H1 (cell line): ENCODE results near the gene TRABD2B. TPM values are rescaled to one million over a fixed set of nuclear protein-coding genes. Genes with fewer than 3 reads are reported as not detected.

Experiments
- CTCF ChIA-PET: fragments of 300-600 bp; sonication (Branson Sonifier 250); formaldehyde crosslinking; loops from one replicate; lab custom pipeline; 2021; ENCODE audit not compliant: partially characterized antibody; lab: Charles Lee
- POLR2A ChIA-PET: fragments of 300-600 bp; sonication (Branson Sonifier 250); formaldehyde crosslinking; loops from one replicate; lab custom pipeline; 2021; ENCODE audit warnings: inconsistent platforms; ENCODE audit not compliant: partially characterized antibody; lab: Charles Lee
- DNase-seq, 2 experiments: peaks; one replicate each; pipeline versions ENCODE4 v3.0.0 to v3.0.0-alpha.2; 2010 to 2022; ENCODE audit warnings: low spot score in 2 of 2, low read depth in 1 of 2, mixed read lengths in 1 of 2
- FAIRE-seq: peaks from 2 replicates; lab custom pipeline; 2011; peaks lifted over from hg19 to GRCh38; lab: Jason Lieb, UNC
- H2AFZ ChIP-seq: 2 replicates; pipeline ENCODE4 v1.8.1; 2012; ENCODE audit warnings: low read length, inconsistent platforms
- H2AK5ac ChIP-seq: 2 replicates; pipeline ENCODE4 v1.6.1; 2013; ENCODE audit warnings: low read depth, low read length
- H2BK120ac ChIP-seq: replicated peaks from 2 replicates; pipeline ENCODE3; 2013; ENCODE audit warnings: low read depth, low read length, inconsistent platforms
- H2BK12ac ChIP-seq: 2 replicates; pipeline ENCODE4 v1.6.1; 2013; ENCODE audit warnings: low read depth, low read length
- H2BK15ac ChIP-seq: 2 replicates; pipeline ENCODE4 v1.6.1; 2013; ENCODE audit warnings: low read length
- H2BK20ac ChIP-seq: 2 replicates; pipeline ENCODE4 v1.6.1; 2013; ENCODE audit warnings: low read length
- H2BK5ac ChIP-seq: 2 replicates; pipeline ENCODE4 v1.6.1; 2013; ENCODE audit warnings: low read depth, low read length
- H3K14ac ChIP-seq: 2 replicates; pipeline ENCODE4 v1.6.1; 2013; ENCODE audit warnings: inconsistent platforms; ENCODE audit not compliant: insufficient read length
- H3K18ac ChIP-seq: 2 replicates; pipeline ENCODE4 v1.6.1; 2013; ENCODE audit warnings: low read length; ENCODE audit errors: extremely low read depth
- H3K23ac ChIP-seq: 2 replicates; pipeline ENCODE4 v1.6.1; 2013; ENCODE audit warnings: inconsistent platforms; ENCODE audit not compliant: insufficient read length
- H3K23me2 ChIP-seq: 2 replicates; pipeline ENCODE4 v1.6.1; 2013; ENCODE audit warnings: low read depth, low read length
- H3K27ac ChIP-seq: 2 replicates; pipeline ENCODE4 v1.6.1; 2011; ENCODE audit warnings: low read depth, low read length, inconsistent platforms
- H3K27me3 ChIP-seq, 4 experiments: replicated peaks in 1 of 4; 1 replicate in 1 of 4; 2 replicates in 3 of 4; pipeline versions ENCODE4 v1.6.1 to v1.8.1; 2011 to 2013; ENCODE audit warnings: low read length in 3 of 4, mild to moderate bottlenecking in 3 of 4, inconsistent platforms in 2 of 4, mixed read lengths in 2 of 4, moderate library complexity in 1 of 4; ENCODE audit not compliant: control insufficient read depth in 3 of 4, insufficient read depth in 3 of 4; ENCODE audit errors: extremely low read depth in 1 of 4
- H3K36me3 ChIP-seq, 4 experiments: 2 replicates each; pipeline versions ENCODE4 v1.6.1 to v1.8.1; 2011 to 2013; ENCODE audit warnings: mild to moderate bottlenecking in 4 of 4, low read length in 3 of 4, moderate library complexity in 2 of 4, control low read depth in 1 of 4, inconsistent platforms in 1 of 4; ENCODE audit not compliant: insufficient read depth in 4 of 4, control insufficient read depth in 2 of 4
- H3K4ac ChIP-seq: replicated peaks from 2 replicates; pipeline ENCODE3; 2013; ENCODE audit warnings: low read length, low read depth, mixed read lengths, inconsistent platforms; ENCODE audit not compliant: insufficient read length
- H3K4me1 ChIP-seq, 4 experiments: replicated peaks in 1 of 4; 1 replicate in 1 of 4; 2 replicates in 3 of 4; pipeline versions ENCODE4 v1.6.1 to v1.8.1; 2011 to 2013; ENCODE audit warnings: low read length in 3 of 4, inconsistent platforms in 2 of 4, mixed read lengths in 1 of 4; ENCODE audit not compliant: insufficient read depth in 4 of 4, control insufficient read depth in 3 of 4
- H3K4me2 ChIP-seq, 2 experiments: 2 replicates each; pipeline versions ENCODE4 v1.6.1 to v1.8.1; 2011 to 2013; ENCODE audit warnings: low read depth in 2 of 2, low read length in 2 of 2, control low read depth in 1 of 2, inconsistent platforms in 1 of 2, mild to moderate bottlenecking in 1 of 2; ENCODE audit not compliant: insufficient read depth in 1 of 2
- H3K4me3 ChIP-seq, 4 experiments: fragments of 200-600, 300-600 bp in 1 of 4; sonication (generic), shearing (Covaris generic), sonication (Bioruptor Twin) in 1 of 4; 2 replicates each; pipeline versions ENCODE4 v1.5.1 to v1.8.1; 2011 to 2016; ENCODE audit warnings: low read length in 4 of 4, low read depth in 3 of 4, control low read depth in 2 of 4, inconsistent platforms in 2 of 4, mild to moderate bottlenecking in 2 of 4, mixed read lengths in 1 of 4, moderate library complexity in 1 of 4; ENCODE audit not compliant: insufficient read depth in 2 of 4; ENCODE audit errors: extremely low read depth in 1 of 4
- H3K56ac ChIP-seq: replicated peaks from 2 replicates; pipeline ENCODE3; 2013; ENCODE audit warnings: low read depth, mild to moderate bottlenecking, mixed read lengths, low read length, inconsistent platforms; ENCODE audit not compliant: insufficient read length
- H3K79me1 ChIP-seq: 2 replicates; pipeline ENCODE4 v1.6.1; 2013; ENCODE audit warnings: low read depth, low read length, control low read depth
- H3K79me2 ChIP-seq, 2 experiments: 2 replicates each; pipeline versions ENCODE4 v1.6.1 to v1.8.1; 2012 to 2013; ENCODE audit warnings: low read length in 2 of 2, mild to moderate bottlenecking in 2 of 2, inconsistent platforms in 1 of 2; ENCODE audit not compliant: insufficient read depth in 2 of 2, control insufficient read depth in 1 of 2
- H3K9ac ChIP-seq, 4 experiments: replicated peaks in 1 of 4; 1 replicate in 1 of 4; 2 replicates in 3 of 4; pipeline versions ENCODE4 v1.6.1 to v1.8.1; 2011 to 2013; ENCODE audit warnings: low read depth in 3 of 4, low read length in 3 of 4, control low read depth in 2 of 4, mild to moderate bottlenecking in 2 of 4, moderate library complexity in 2 of 4, inconsistent platforms in 1 of 4; ENCODE audit errors: extremely low read depth in 1 of 4
- H3K9me3 ChIP-seq, 2 experiments: 2 replicates each; pipeline versions ENCODE4 v1.6.1 to v1.8.1; 2012 to 2013; ENCODE audit warnings: mild to moderate bottlenecking in 2 of 2, moderate library complexity in 2 of 2, control low read depth in 1 of 2, inconsistent platforms in 1 of 2, low read depth in 1 of 2, low read length in 1 of 2, mixed read lengths in 1 of 2; ENCODE audit not compliant: insufficient read depth in 2 of 2
- H4K20me1 ChIP-seq, 2 experiments: replicated peaks in 1 of 2; 2 replicates each; pipeline versions ENCODE3 to v1.8.1; 2011 to 2013; ENCODE audit warnings: inconsistent platforms in 2 of 2, low read length in 2 of 2, mild to moderate bottlenecking in 1 of 2; ENCODE audit not compliant: insufficient read depth in 2 of 2, control insufficient read depth in 1 of 2
- H4K5ac ChIP-seq: 2 replicates; pipeline ENCODE4 v1.6.1; 2013; ENCODE audit warnings: low read length, low read depth, mixed read lengths, inconsistent platforms; ENCODE audit not compliant: insufficient read length
- H4K8ac ChIP-seq: 2 replicates; pipeline ENCODE4 v1.8.0; 2013; ENCODE audit warnings: mild to moderate bottlenecking, moderate library complexity, low read length, inconsistent platforms; ENCODE audit not compliant: insufficient read depth; ENCODE audit errors: extremely low read depth
- H4K91ac ChIP-seq: replicated peaks from 2 replicates; pipeline ENCODE3; 2013; ENCODE audit warnings: low read length, mixed read lengths, inconsistent platforms; ENCODE audit not compliant: insufficient read length
- BCL11A ChIP-seq, 2 experiments: IDR thresholded peaks; one replicate each; pipeline ENCODE4 v1.6.1; 2011; ENCODE audit warnings: low read depth in 2 of 2, low read length in 2 of 2, mild to moderate bottlenecking in 2 of 2
- EZH2 ChIP-seq: fragments of 200-600 bp; sonication (generic); IDR thresholded peaks from 2 replicates; pipeline ENCODE4 v1.7.1; 2012; ENCODE audit warnings: low read depth, mild to moderate bottlenecking, moderate library complexity, low read length, inconsistent platforms; ENCODE audit not compliant: severe bottlenecking
- RXRA ChIP-seq: IDR thresholded peaks from 2 replicates; pipeline ENCODE4 v1.6.1; 2011; ENCODE audit warnings: low read depth, mild to moderate bottlenecking, low read length, moderate library complexity; ENCODE audit not compliant: insufficient read depth
- WGBS, 2 experiments: shearing (Covaris generic) in 1 of 2; methylation state at CpG; one replicate each; pipeline versions ENCODE4 v1.1.6 to v1.1.7; 2013 to 2015; ENCODE audit warnings: low lambda C conversion rate in 2 of 2, mixed read lengths in 2 of 2, inconsistent platforms in 1 of 2, low coverage in 1 of 2, missing lambda C conversion rate in 1 of 2; ENCODE audit not compliant: insufficient replicate concordance in 2 of 2, insufficient coverage in 1 of 2, insufficient read length in 1 of 2; ENCODE audit errors: extremely low coverage in 1 of 2, missing lambda C conversion rate in 1 of 2; 5-methylcytosine and 5-hydroxymethylcytosine counted together
- polyA plus RNA-seq, 7 experiments: library from polyadenylated mRNA; depleted of rRNA in 3 of 7; stranded (reverse) in 5 of 7; unstranded in 2 of 7; fragments of >200 nt in 5 of 7; fragments of 200-250 nt in 2 of 7; gene quantifications; 1 replicate in 5 of 7; 2 replicates in 1 of 7; 4 replicates in 1 of 7; pipeline versions ENCODE4 v1.2.1 to v1.2.3, GENCODE V29; 2011 to 2013; ENCODE audit warnings: missing spikeins in 2 of 7, mixed read lengths in 2 of 7
- total RNA-seq: library from RNA; stranded (reverse); fragmentation: NEBNext Ultra II Directional; extraction: Animal tissue kit (Norgen Biotek cat#: 25700); gene quantifications from 2 replicates; pipeline ENCODE4 v1.2.1, GENCODE V29; 2021

Gene TRABD2B
- total and polyA plus RNA-seq, 2 of the 8 experiments (the other 6 are each of a cell fraction or from before 2014, with no cell fraction given): 0.95 to 3.4 TPM

DNA sequence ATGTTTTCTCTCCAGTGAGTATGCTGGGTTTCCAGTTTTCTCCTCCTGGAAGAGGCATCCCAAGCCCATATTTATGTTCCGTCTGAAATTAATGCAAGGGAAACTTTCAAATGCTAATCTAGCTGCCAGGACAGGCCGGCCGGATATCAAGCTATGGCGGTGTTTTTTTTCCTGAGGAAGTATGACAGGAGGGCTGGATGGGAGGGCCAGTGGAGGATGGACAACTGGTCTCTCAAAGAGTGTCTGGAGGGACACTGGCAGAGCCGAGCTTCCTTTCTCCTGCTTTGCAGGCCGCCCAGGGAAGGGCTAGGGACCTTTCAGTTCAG, 212.7 kb downstream of the TRABD2B start:
- Histone ChIP-seq H3K27ac (no peak overlapping the region), H4K5ac (no peak overlapping the region), H2BK15ac (no peak overlapping the region), H3K23me2 (0 out of 2 replicates have a peak, but pooled peaks cover 2% of the 10 kb centered on the region), H3K79me2 (no peaks in the 10 kb centered on the region), H3K27me3 (no peaks in the 10 kb centered on the region), H2AK5ac (no peak overlapping the region), H2BK20ac (no peak overlapping the region), H3K14ac (no peak overlapping the region), H3K9me3 (no peaks in the 10 kb centered on the region), H4K20me1 (no peaks in the 10 kb centered on the region), H3K18ac (no peak overlapping the region), H3K4me2 (no peak overlapping the region), H4K8ac (no peak overlapping the region), H3K4ac (no peak overlapping the region), H3K23ac (no peak overlapping the region), H2BK5ac (no peak overlapping the region), H4K91ac (no peak overlapping the region), H2BK12ac (no peak overlapping the region), H3K36me3 (no peaks in the 10 kb centered on the region), H3K56ac (no peak overlapping the region), H2BK120ac (no peak overlapping the region), H3K79me1 (no peaks in the 10 kb centered on the region), H3K4me3 (no peak overlapping the region), H2AFZ (no peak overlapping the region), H3K4me1 (peaks cover 0 to 3% (median 0%) of the 10 kb centered on the region in 4 experiments; a peak in 3 of 7 replicates), H3K9ac (no peak overlapping the region)
- POLR2A ChIA-PET: no interaction called here
- CTCF ChIA-PET: interaction anchor here (1.2 to 3.9 kb wide), 14 partner anchors 8 to 276 kb away, joined by 3 to 30 read pairs (median 10); no protein-coding TSS in a partner anchor
- WGBS, 2 experiments: 72% methylated on average over 6 of the region's 6 CpGs; no CpG with 5 or more reads in 1 of the 2 experiments
- DNase-seq (no peak), FAIRE-seq (no peak)
- no peak for TF ChIP-seq BCL11A (IDR thresholded peaks at IDR 0.05; ENCODE audit: low read depth in 2 of 2, low read length in 2 of 2)
- no peak for TF ChIP-seq RXRA
- TF ChIP-seq EZH2: no peak
